ENCODE measurements around the gene ABCF1. TPM values are rescaled to one million over a fixed set of nuclear protein-coding genes. Genes with fewer than 3 reads are reported as not detected.

The ABCF1 gene
- total and polyA plus RNA-seq, 9 of the 15 experiments (the other 6 are each of a cell fraction or from before 2014, with no cell fraction given): 41.6 to 193 (median 102) TPM

DNA sequence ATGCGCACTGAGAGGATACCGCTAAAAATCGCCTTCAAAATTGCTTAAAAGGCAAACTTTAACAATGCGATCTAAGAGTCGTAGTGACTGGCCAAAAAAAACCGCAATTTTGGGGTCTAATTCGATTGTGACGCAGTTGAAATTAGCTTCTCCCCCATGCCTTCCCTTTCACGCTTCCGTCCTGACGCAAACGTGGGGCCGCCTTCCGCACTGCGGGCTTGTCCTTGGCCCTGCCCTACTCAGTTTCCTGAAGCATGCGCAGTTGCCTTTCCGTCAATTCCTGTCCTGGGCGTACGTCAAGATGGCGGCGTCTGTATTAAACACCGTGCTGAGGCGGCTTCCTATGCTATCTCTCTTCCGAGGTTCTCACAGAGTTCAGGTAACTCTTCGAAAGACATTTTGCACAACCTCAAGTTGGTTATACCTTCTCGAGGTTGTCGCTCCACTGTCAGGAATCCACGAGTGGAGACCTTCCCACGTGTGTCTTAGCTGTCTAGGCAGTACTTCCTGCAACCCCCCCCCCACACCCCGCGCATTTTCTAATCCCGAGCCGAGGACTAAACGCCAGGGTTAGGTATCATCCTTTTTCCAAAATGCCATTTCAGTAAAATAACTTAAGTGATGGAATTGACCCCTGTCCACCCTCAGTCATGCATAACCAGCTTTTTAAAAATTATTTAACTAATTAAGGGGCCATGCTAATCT is 46.5 kb downstream of the ABCF1 start, which contains the start of gene MRPS18B (continued):
- no peak for TF ChIP-seq NEUROD1 (IDR thresholded peaks at IDR 0.05; ENCODE audit: borderline replicate concordance, low read depth, low read length, partially characterized antibody)
- no peak for TF ChIP-seq PPARD (CRISPR knock-in tag; IDR thresholded peaks at IDR 0.05)
- TF ChIP-seq OTX1 (CRISPR knock-in tag; IDR thresholded peaks at IDR 0.05): no peak
- TF ChIP-seq ZNF444 (CRISPR knock-in tag; IDR thresholded peaks at IDR 0.05): no peak
- TF ChIP-seq KHSRP (IDR thresholded peaks at IDR 0.05): no peak
- no peak for TF ChIP-seq DNMT1 (IDR thresholded peaks at IDR 0.05)
- TF ChIP-seq, protein P1, sequence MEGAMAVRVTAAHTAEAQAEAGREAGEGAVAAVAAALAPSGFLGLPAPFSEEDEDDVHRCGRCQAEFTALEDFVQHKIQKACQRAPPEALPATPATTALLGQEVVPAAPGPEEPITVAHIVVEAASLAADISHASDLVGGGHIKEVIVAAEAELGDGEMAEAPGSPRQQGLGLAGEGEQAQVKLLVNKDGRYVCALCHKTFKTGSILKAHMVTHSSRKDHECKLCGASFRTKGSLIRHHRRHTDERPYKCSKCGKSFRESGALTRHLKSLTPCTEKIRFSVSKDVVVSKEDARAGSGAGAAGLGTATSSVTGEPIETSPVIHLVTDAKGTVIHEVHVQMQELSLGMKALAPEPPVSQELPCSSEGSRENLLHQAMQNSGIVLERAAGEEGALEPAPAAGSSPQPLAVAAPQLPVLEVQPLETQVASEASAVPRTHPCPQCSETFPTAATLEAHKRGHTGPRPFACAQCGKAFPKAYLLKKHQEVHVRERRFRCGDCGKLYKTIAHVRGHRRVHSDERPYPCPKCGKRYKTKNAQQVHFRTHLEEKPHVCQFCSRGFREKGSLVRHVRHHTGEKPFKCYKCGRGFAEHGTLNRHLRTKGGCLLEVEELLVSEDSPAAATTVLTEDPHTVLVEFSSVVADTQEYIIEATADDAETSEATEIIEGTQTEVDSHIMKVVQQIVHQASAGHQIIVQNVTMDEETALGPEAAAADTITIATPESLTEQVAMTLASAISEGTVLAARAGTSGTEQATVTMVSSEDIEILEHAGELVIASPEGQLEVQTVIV (CRISPR knock-in tag; IDR thresholded peaks at IDR 0.05; ENCODE audit: borderline replicate concordance): no peak
- TF ChIP-seq EHMT2 (IDR thresholded peaks at IDR 0.05): no peak
- no peak for TF ChIP-seq KAT7 (CRISPR knock-in tag; IDR thresholded peaks at IDR 0.05; ENCODE audit: borderline replicate concordance)
- TF ChIP-seq HDGF (IDR thresholded peaks at IDR 0.05): no peak
- peak; percentile 68; the same call in 1 of the 2 replicates for TF ChIP-seq ZNF584 (CRISPR knock-in tag; IDR thresholded peaks at IDR 0.05; ENCODE audit: low read depth)
- no peak for TF ChIP-seq ZNF217 (CRISPR knock-in tag; IDR thresholded peaks at IDR 0.05)
- no peak for TF ChIP-seq CREB1 (IDR thresholded peaks at IDR 0.05)
- TF ChIP-seq CREB1 (CRISPR knock-in tag; IDR thresholded peaks at IDR 0.05): no peak
- TF ChIP-seq U2AF2 (optimal IDR thresholded peaks at IDR 0.05; ENCODE audit: low read depth, low read length): no peak
- TF ChIP-seq, protein P2, sequence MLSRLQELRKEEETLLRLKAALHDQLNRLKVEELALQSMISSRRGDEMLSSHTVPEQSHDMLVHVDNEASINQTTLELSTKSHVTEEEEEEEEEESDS (CRISPR knock-in tag; IDR thresholded peaks at IDR 0.05): no peak
- TF ChIP-seq SRSF7 (optimal IDR thresholded peaks at IDR 0.05; ENCODE audit: low read depth, low read length): no peak
- peak; percentile 8 for TF ChIP-seq DACH1 (IDR thresholded peaks at IDR 0.05; ENCODE audit: partially characterized antibody)
- TF ChIP-seq, protein P3, sequence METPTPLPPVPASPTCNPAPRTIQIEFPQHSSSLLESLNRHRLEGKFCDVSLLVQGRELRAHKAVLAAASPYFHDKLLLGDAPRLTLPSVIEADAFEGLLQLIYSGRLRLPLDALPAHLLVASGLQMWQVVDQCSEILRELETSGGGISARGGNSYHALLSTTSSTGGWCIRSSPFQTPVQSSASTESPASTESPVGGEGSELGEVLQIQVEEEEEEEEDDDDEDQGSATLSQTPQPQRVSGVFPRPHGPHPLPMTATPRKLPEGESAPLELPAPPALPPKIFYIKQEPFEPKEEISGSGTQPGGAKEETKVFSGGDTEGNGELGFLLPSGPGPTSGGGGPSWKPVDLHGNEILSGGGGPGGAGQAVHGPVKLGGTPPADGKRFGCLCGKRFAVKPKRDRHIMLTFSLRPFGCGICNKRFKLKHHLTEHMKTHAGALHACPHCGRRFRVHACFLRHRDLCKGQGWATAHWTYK (CRISPR knock-in tag; IDR thresholded peaks at IDR 0.05): peak; percentile 30; the same call in 1 of the 2 replicates
- TF ChIP-seq, protein P4, sequence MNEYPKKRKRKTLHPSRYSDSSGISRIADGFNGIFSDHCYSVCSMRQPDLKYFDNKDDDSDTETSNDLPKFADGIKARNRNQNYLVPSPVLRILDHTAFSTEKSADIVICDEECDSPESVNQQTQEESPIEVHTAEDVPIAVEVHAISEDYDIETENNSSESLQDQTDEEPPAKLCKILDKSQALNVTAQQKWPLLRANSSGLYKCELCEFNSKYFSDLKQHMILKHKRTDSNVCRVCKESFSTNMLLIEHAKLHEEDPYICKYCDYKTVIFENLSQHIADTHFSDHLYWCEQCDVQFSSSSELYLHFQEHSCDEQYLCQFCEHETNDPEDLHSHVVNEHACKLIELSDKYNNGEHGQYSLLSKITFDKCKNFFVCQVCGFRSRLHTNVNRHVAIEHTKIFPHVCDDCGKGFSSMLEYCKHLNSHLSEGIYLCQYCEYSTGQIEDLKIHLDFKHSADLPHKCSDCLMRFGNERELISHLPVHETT (CRISPR knock-in tag; conservative IDR thresholded peaks at IDR 0.05 in 1 of 2, IDR thresholded peaks at IDR 0.05 in 1 of 2): peak in 1 of 2 experiments; percentile 91; a peak in 2 of 4 replicates
- TF ChIP-seq, protein P5, sequence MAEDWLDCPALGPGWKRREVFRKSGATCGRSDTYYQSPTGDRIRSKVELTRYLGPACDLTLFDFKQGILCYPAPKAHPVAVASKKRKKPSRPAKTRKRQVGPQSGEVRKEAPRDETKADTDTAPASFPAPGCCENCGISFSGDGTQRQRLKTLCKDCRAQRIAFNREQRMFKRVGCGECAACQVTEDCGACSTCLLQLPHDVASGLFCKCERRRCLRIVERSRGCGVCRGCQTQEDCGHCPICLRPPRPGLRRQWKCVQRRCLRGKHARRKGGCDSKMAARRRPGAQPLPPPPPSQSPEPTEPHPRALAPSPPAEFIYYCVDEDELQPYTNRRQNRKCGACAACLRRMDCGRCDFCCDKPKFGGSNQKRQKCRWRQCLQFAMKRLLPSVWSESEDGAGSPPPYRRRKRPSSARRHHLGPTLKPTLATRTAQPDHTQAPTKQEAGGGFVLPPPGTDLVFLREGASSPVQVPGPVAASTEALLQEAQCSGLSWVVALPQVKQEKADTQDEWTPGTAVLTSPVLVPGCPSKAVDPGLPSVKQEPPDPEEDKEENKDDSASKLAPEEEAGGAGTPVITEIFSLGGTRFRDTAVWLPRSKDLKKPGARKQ (CRISPR knock-in tag; IDR thresholded peaks at IDR 0.05): no peak
- TF ChIP-seq KAT8 (IDR thresholded peaks at IDR 0.05; ENCODE audit: low read depth): no peak
- peak; percentile 17; the same call in 1 of the 2 replicates for TF ChIP-seq ZFX (CRISPR knock-in tag; IDR thresholded peaks at IDR 0.05)

All from K562 (cell line).